Measurements from ENCODE around the gene FAM149A.
A peak's percentile ranks its signal among the peaks of the same experiment; 100 is the strongest.

Gene FAM149A

GRCh38 chr4:186158021-186158813, 53.7 kb downstream of the FAM149A start:
- DNase-seq (ENCODE audit: low read depth in 3 of 3, low spot score in 1 of 3), result no peak

DNA sequence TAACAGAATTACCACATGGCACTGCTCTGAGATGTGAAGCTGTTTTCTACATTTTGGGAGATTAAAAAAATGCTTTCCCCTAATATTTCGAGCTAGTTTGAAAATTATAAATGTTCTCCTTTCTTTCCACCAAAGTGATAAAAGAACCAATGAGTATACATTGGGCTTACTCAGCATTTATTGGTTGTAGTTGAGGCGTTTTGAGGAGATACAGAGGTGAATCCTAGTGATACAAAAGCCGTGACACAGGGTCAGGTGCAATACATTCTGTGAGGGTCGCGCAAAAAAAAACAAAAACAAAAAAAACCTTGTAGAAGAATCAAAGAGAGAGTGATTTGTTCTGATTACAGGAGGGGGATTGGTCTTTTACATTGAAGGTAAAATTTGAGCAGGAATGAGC, 54.5 kb downstream of the FAM149A start:
- no peak for DNase-seq (ENCODE audit: low read depth in 3 of 3, low spot score in 1 of 3)

GRCh38 chr4:186159613-186160012, 55.1 kb downstream of the FAM149A start:
- no peak for DNase-seq (ENCODE audit: low read depth in 3 of 3, low spot score in 1 of 3)

DNA sequence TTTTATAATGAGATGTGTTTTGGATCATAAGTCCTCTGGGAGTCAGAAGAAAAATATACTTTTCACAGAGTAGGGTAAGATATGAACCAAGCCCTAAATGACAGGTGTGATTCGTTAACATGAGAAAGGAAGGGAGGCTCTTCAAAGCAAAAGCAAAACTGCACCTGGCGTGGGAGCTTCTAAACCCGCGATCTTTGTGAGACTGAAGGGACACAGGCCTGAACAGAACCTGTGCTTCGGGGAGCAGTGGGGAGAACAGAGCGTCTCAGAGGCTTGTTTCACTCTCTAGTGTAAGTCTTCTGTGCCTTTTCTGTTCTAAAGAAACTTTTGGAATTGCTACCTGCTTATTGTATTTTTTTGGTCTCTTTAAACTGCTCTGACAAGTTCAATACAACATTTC, 56.6 kb downstream of the FAM149A start:
- DNase-seq (ENCODE audit: low read depth in 3 of 3, low spot score in 1 of 3), result no peak

GRCh38 chr4:186166852-186167512, 62.5 kb downstream of the FAM149A start:
- DNase-seq (ENCODE audit: low read depth in 3 of 3, low spot score in 1 of 3), result no peak

DNA sequence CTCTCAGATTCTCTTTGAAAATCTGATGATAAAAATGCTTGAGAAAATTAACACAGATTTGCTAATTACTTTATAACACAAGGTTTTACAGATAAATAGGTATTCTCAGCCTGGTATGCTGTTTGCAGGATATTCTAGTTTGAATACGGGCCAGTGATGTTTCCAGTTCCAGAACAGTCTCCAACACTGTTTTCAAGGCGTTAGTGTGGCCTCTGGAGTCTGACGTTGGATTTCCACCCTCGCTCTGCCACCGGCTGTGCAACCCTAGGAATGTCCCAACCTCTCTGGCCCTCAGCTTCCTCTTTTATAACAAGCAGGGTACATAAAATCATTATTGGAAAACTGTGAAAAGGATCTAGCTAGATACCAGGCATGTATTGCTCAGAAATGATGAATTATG, 63.1 kb downstream of the FAM149A start:
- no peak for DNase-seq (ENCODE audit: low read depth in 3 of 3, low spot score in 1 of 3)

DNA sequence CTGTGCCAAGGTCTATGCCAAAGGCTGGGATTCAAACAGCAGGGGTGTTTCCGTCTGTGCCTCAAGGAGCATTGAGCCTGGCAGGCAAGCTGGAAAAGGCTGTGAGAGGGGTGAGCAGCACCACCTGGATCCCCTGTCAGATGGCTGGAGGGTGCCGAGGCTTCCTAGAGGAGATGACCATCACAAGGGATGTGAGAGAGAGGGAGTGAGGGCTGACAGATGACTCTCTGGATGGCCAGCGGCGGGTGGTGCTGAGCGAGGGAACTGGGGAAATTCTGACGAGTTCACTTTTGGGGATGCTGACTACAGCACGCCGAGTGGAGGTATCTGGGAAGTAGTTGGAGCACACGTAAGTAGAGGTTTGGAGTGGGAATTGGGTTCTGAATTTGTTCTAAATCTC, 64.2 kb downstream of the FAM149A start:
- DNase-seq (ENCODE audit: low read depth in 3 of 3, low spot score in 1 of 3), result no peak

GRCh38 chr4:186169333-186169944, 64.9 kb downstream of the FAM149A start:
- no peak for DNase-seq (ENCODE audit: low read depth in 3 of 3, low spot score in 1 of 3)

- DNase-seq (ENCODE audit: low read depth in 3 of 3, low spot score in 1 of 3), result no peak
Measured at GRCh38 chr4:186169945-186170802, 65.7 kb downstream of the FAM149A start.

DNA sequence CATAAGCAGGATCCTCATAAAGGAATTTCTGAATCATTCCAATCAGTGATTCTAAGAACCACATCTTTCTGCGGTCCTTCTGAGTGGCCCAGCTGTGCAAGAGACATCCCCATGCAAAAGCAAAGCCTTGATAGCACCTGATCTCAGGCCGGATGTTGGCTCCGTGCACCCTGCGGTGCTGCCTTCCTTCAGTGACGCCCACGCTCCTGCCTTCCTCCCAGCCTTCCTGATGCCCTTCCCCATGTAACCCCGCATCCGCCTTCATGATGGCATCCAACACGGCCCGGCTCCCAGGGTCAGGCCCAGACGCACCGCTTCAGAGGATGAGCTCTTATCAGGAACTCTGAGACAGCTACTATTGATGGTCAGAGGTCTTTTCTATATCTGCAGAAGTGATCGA, 66.5 kb downstream of the FAM149A start:
- DNase-seq (ENCODE audit: low read depth in 3 of 3, low spot score in 1 of 3), result no peak

DNA sequence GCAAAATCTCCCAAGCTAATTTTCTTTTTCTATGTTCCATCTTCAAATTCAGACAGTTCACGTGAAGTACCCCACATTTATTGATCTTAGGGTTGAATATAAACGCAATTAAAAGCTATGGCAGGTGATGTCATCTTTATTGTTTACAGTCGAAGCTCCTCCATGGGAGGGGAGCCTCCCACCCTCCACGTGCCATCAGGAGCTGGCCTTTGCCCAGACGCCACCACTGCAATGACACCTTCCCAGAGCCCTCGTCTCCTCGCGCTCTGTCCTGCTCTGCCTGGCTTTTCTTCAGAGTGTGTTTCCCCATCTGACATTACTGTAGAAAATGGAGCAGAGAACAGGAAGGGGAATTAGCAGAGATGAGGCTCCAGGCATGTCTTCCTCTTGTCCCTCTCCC, 68.0 kb downstream of the FAM149A start:
- no peak for DNase-seq (ENCODE audit: low read depth in 3 of 3, low spot score in 1 of 3)

DNA sequence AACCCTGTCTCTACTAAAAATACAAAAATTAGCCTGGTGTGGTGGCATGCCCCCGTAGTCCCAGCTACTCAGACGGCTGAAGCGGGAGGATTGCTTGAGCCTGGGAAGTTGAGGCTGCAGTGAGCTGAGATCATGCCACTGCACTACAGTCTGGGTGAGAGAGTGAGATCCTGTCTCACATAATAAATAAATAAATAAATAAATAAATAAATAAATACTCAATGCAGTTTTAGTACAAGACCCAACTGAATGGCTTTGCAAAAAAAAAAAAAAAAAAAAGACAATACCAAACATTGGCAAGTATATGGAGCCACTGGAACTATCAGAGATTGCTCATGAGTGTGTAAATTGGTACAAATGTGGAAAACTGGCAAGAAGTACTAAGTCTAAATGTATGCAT, 83.6 kb downstream of the FAM149A start:
- DNase-seq (ENCODE audit: low read depth in 3 of 3, low spot score in 1 of 3), result no peak

DNA sequence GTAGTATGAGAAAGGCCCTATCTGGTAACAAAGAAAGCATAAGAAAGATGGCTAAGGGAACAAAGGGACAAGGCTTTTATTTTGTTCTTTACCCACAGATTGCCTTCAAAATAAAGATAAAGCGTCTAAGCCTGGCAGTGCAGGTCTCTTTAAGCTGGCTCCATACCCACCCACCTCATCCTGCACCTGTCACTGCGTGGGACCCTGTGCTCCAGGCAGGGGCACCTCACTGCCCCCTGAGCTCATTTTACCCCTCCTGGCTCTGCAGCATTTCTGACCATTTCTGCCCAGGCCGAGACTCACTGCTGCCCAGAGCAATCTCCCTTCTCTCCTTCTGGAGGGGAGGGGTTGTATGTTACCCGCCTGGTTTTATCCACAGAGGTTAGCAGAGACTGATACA, 85.2 kb downstream of the FAM149A start:
- DNase-seq (ENCODE audit: low read depth in 3 of 3, low spot score in 1 of 3), result no peak

DNA sequence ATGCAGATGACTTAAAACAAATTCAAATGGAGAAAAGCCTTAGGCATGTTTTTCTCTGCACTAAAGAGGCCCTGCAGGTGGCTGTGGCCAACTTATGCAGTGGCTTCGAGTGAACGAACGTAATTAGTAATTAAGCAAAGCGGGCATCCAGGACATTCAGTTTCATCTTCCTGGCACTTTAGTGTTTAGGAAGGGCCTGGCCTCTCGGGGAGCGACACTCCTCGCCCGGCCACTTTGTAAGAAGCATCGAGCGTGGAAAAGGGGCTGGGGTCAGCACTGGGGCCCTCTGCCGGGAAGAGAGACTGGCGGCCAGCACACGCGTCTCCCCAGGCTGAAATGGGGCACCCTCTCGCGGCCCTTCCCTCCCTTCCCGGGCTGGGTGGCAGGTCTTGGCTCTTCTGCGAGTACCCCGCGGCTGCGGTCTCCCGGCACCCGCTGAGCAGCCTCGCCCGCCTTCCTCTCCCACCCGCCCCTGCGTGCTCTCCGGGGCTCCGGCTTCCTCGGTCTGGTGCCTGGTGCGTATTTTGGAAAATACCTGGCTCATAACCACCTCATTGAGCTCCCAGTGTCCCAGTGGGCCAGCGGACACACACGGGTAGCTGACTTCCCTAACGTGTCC, 86.2 kb downstream of the FAM149A start:
- DNase-seq (ENCODE audit: low read depth in 3 of 3, low spot score in 1 of 3), result peak; percentile 2 to 18 (median 13)

- DNase-seq (ENCODE audit: low read depth in 3 of 3, low spot score in 1 of 3), result peak; percentile 69 to 77 (median 70)
Measured at GRCh38 chr4:186191200-186192065, 86.9 kb downstream of the FAM149A start, which contains the start of gene CYP4V2. CYP4V2 (plus strand) TSS chr4:186191567; CDS start chr4:186191824, 257 bp downstream.

- peak in 1 of 3 donors; percentile 15 for DNase-seq (ENCODE audit: low read depth in 3 of 3, low spot score in 1 of 3)
Measured at GRCh38 chr4:186192066-186192612, 87.6 kb downstream of the FAM149A start.

DNA sequence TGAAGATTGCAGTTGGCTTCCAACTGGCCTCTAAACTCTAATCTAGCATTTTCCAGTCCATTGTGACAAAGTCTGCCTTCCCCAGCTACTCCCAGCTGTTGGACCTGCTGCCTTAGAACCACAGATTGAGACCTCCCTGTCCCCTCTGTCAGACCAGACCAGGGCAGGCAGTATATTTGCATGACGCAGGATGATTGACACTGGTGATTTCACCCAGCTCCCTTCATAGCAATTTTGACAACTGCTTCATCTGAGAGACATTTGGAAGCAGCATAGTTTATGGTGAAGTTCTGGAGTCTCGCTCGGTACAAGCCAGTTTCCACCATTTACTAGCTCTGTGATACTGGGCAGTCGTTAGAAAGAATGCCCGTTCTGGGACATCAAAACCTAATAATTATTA, 89.3 kb downstream of the FAM149A start:
- DNase-seq (ENCODE audit: low read depth in 3 of 3, low spot score in 1 of 3), result no peak

GRCh38 chr4:186196063-186196462, 91.6 kb downstream of the FAM149A start:
- DNase-seq (ENCODE audit: low read depth in 3 of 3, low spot score in 1 of 3), result no peak

DNA sequence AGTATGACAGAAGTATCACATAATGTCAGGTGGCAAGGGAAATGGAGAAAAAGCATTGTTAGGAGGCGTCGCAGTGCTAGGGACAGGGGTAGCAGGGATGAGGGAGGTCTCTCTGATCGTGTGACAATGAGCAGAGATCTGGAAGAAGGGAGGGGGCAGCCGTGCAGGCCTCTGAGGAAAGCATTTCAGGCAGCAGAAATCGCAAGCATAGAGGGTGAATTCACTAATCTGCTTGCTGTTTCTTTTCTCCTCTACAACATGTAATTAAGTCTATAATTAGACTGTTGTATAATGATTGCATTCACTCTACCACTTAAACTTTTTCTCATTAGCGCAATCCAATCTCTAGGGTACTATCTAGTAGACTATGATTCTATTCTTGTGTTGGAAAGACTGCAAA, 96.0 kb downstream of the FAM149A start:
- DNase-seq (ENCODE audit: low read depth in 3 of 3, low spot score in 1 of 3), result no peak

DNA sequence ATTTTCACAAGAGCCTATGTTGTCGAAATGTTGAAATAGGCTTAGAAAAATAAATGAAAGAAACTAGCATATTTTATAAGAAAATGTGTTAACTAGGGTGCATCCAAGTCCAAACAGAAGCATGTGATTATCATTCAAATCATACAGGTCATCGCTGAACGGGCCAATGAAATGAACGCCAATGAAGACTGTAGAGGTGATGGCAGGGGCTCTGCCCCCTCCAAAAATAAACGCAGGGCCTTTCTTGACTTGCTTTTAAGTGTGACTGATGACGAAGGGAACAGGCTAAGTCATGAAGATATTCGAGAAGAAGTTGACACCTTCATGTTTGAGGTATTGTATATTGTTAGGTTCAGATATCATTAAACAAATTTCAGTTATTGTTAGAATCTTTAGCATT, 96.5 kb downstream of the FAM149A start:
- DNase-seq (ENCODE audit: low read depth in 3 of 3, low spot score in 1 of 3), result no peak
